K562 (cell line): ENCODE data around the gene ETV7. TPM values are rescaled to one million over a fixed set of nuclear protein-coding genes. Genes with fewer than 3 reads are reported as not detected.

ENCODE experiments used
- ATAC-seq: fragments of 200-7000 bp; cut with Tn5 transposase; 3 replicates; pipeline ENCODE4 v1.9.1; 2020; ENCODE audit warnings: moderate library complexity
- BruUV-seq: library from RNA; stranded (reverse); fragments of 400-500 nt; replicated peaks from 2 replicates; lab custom pipeline; 2021; lab: Mats Ljungman, UMichigan
- CTCF ChIA-PET: fragments of 300-600 bp; formaldehyde crosslinking; extraction: SDS; loops from one replicate; lab custom pipeline; 2021; ENCODE audit warnings: low intra/inter-chr PET ratio; lab: Yijun Ruan, JAX
- POLR2A ChIA-PET: fragments of 300-600, 350-650 bp; sonication (Branson Sonifier 250); formaldehyde crosslinking; extraction: SDS; loops from one replicate; lab custom pipeline; 2021; ENCODE audit warnings: antibody characterized with exemption, inconsistent platforms; lab: Yijun Ruan, JAX
- DNase-seq, 4 experiments: peaks; one replicate each; pipeline versions ENCODE4 v3.0.0 to v3.0.0-alpha.2; 2011 to 2018; ENCODE audit warnings: low spot score in 3 of 4, mixed read lengths in 3 of 4; ENCODE audit errors: extremely low read depth in 1 of 4
- FAIRE-seq: peaks from 2 replicates; lab custom pipeline; 2011; peaks lifted over from hg19 to GRCh38; lab: Jason Lieb, UNC
- H2AFZ ChIP-seq: 2 replicates; pipeline ENCODE4 v1.6.0; 2011; ENCODE audit warnings: low read depth, low read length, control low read depth, inconsistent platforms
- H3K27ac ChIP-seq: fragments of 200-600 bp; 3 replicates; pipeline ENCODE4 v1.8.0; 2011; ENCODE audit warnings: low read depth, mild to moderate bottlenecking, control low read depth, inconsistent platforms, low read length, moderate library complexity, mixed read lengths; ENCODE audit errors: extremely low read depth
- H3K27me3 ChIP-seq, 2 experiments: fragments of 300-600 bp in 1 of 2; 2 replicates in 1 of 2; 3 replicates in 1 of 2; pipeline versions ENCODE4 v1.6.0 to v1.8.0; 2011; ENCODE audit warnings: inconsistent platforms in 2 of 2, low read length in 2 of 2, mild to moderate bottlenecking in 1 of 2, mixed read lengths in 1 of 2, moderate library complexity in 1 of 2; ENCODE audit not compliant: control insufficient read depth in 2 of 2, insufficient read depth in 2 of 2
- H3K36me3 ChIP-seq: fragments of 300-600 bp; 3 replicates; pipeline ENCODE4 v1.8.0; 2011; ENCODE audit warnings: mild to moderate bottlenecking, low read length, inconsistent platforms; ENCODE audit not compliant: control insufficient read depth, insufficient read depth
- H3K4me1 ChIP-seq, 2 experiments: fragments of 200-600 bp in 1 of 2; replicated peaks in 1 of 2; 2 replicates in 1 of 2; 3 replicates in 1 of 2; pipeline versions ENCODE4 v1.5.1 to v1.8.0; 2011; ENCODE audit warnings: inconsistent platforms in 2 of 2, low read length in 2 of 2, mild to moderate bottlenecking in 1 of 2, mixed read lengths in 1 of 2, moderate library complexity in 1 of 2; ENCODE audit not compliant: control insufficient read depth in 2 of 2, insufficient read depth in 2 of 2
- H3K4me2 ChIP-seq: 2 replicates; pipeline ENCODE4 v1.6.1; 2011; ENCODE audit warnings: low read length, control low read depth, inconsistent platforms, mixed read lengths; ENCODE audit not compliant: insufficient read depth
- H3K4me3 ChIP-seq: fragments of 200-600 bp; sonication (generic), shearing (Covaris generic); 2 replicates; pipeline ENCODE4 v1.5.1; 2016; ENCODE audit warnings: control low read depth, inconsistent platforms
- H3K79me2 ChIP-seq: fragments of 200-600 bp; 3 replicates; pipeline ENCODE4 v1.8.0; 2011; ENCODE audit warnings: low read length, inconsistent platforms; ENCODE audit not compliant: control insufficient read depth, insufficient read depth
- H3K9ac ChIP-seq, 2 experiments: 2 replicates each; pipeline versions ENCODE4 v1.6.0 to v1.6.1; 2011; ENCODE audit warnings: low read depth in 2 of 2, low read length in 2 of 2, control low read depth in 1 of 2, inconsistent platforms in 1 of 2, mild to moderate bottlenecking in 1 of 2, mixed read lengths in 1 of 2; ENCODE audit not compliant: insufficient read depth in 1 of 2
- H3K9me1 ChIP-seq: one replicate; pipeline ENCODE4 v1.6.0; 2011; ENCODE audit warnings: inconsistent platforms, mild to moderate bottlenecking, low read length, moderate library complexity; ENCODE audit not compliant: control insufficient read depth, insufficient read depth
- H3K9me3 ChIP-seq: replicated peaks from 2 replicates; pipeline ENCODE4 v1.5.1; 2011; ENCODE audit warnings: low read depth, low read length, inconsistent platforms; ENCODE audit not compliant: control insufficient read depth, insufficient read depth
- H4K20me1 ChIP-seq: replicated peaks from 2 replicates; pipeline ENCODE4 v1.6.1; 2011; ENCODE audit warnings: low read length, inconsistent platforms, mixed read lengths; ENCODE audit not compliant: control insufficient read depth, insufficient read depth
- BMI1 ChIP-seq: fragments of 150-350 bp; IDR thresholded peaks from 2 replicates; pipeline ENCODE4 v1.6.1; 2014; ENCODE audit warnings: low read length
- CSDE1 ChIP-seq, 2 experiments: fragments of 450-650 bp; IDR thresholded peaks; 2 replicates each; pipeline ENCODE4 v1.6.1; 2016; ENCODE audit warnings: mild to moderate bottlenecking in 1 of 2
- GATA2 ChIP-seq: sonication (generic); formaldehyde crosslinking; IDR thresholded peaks from 2 replicates; pipeline ENCODE4 v1.4.0; 2020; ENCODE audit warnings: mild to moderate bottlenecking, missing genetic modification reagents
- HBP1 ChIP-seq: fragments of 450-650 bp; formaldehyde crosslinking; IDR thresholded peaks from 2 replicates; pipeline ENCODE4 v1.4.0; 2022; ENCODE audit warnings: missing genetic modification characterization
- KLF13 ChIP-seq: fragments of 450-650 bp; IDR thresholded peaks from 2 replicates; pipeline ENCODE4 v1.6.1; 2016; ENCODE audit warnings: missing genetic modification characterization, low read depth, mild to moderate bottlenecking, missing compliant biosample characterization, moderate library complexity, borderline replicate concordance
- MCM5 ChIP-seq: fragments of 450-650 bp; IDR thresholded peaks from 2 replicates; pipeline ENCODE4 v1.6.1; 2016; ENCODE audit warnings: low read depth
- NEUROD1 ChIP-seq: fragments of 150-350 bp; IDR thresholded peaks from 2 replicates; pipeline ENCODE4 v1.6.1; 2014; ENCODE audit warnings: borderline replicate concordance, low read length, low read depth; ENCODE audit not compliant: partially characterized antibody
- RFX1 ChIP-seq: fragments of 450-650 bp; IDR thresholded peaks from 2 replicates; pipeline ENCODE4 v1.6.1; 2016; ENCODE audit warnings: mild to moderate bottlenecking, moderate library complexity
- YY1 ChIP-seq, 3 experiments: IDR thresholded peaks; 2 replicates each; pipeline ENCODE4 v1.6.1; 2011; ENCODE audit warnings: low read length in 2 of 3, mild to moderate bottlenecking in 2 of 3, moderate library complexity in 2 of 3, borderline replicate concordance in 1 of 3, control low read depth in 1 of 3, low read depth in 1 of 3; ENCODE audit not compliant: insufficient read depth in 3 of 3, insufficient replicate concordance in 2 of 3, control insufficient read depth in 1 of 3, insufficient read length in 1 of 3; ENCODE audit errors: extremely low read depth in 1 of 3
- WGBS: fragments of 100-300 bp; shearing (Covaris generic); methylation state at CpG from one replicate; pipeline ENCODE4 v1.1.6; 2016; ENCODE audit warnings: low coverage, mixed read lengths; ENCODE audit not compliant: insufficient coverage; ENCODE audit errors: missing lambda C conversion rate; 5-methylcytosine and 5-hydroxymethylcytosine counted together
- in situ Hi-C: fragments of 300-500 bp; cut with MboI; formaldehyde crosslinking; loops from 4 replicates; pipeline ENCODE4 v1.15.0; 2018; ENCODE audit warnings: inconsistent platforms, mixed read lengths
- intact Hi-C: fragments of 100-400 bp; cut with micrococcal nuclease; formaldehyde crosslinking; loops from 2 replicates; pipeline ENCODE4 v1.14.2; 2022
- polyA plus RNA-seq, 8 experiments: library from polyadenylated mRNA; depleted of rRNA in 4 of 8; stranded (reverse) in 5 of 8; unstranded in 3 of 8; fragments of >200 nt; fragmentation: Nextera tagmentation in 2 of 8; fragmentation: Illumina TruSeq in 1 of 8; extraction: Ambion mirVana in 2 of 8; extraction: Trizol in 1 of 8; gene quantifications; 2 replicates each; pipeline versions ENCODE4 v1.2.1 to v1.2.3, GENCODE V29; 2011 to 2014; ENCODE audit warnings: inconsistent platforms in 1 of 8, missing spikeins in 1 of 8
- total RNA-seq, 7 experiments: library from RNA; depleted of rRNA in 6 of 7; stranded (reverse); fragments of >200 nt in 6 of 7; fragmentation: Illumina TruSeq in 2 of 7; extraction: Trizol in 2 of 7; gene quantifications; 2 replicates each; pipeline versions ENCODE4 v1.2.1 to v1.2.3, GENCODE V29; 2011 to 2021; ENCODE audit warnings: low replicate concordance in 1 of 7
- TF ChIP-seq, protein P1 (sequence below): fragments of 450-650 bp; IDR thresholded peaks from 2 replicates; pipeline ENCODE4 v1.6.1; 2016
- TF ChIP-seq, protein P2 (sequence below), 2 experiments: IDR thresholded peaks in 1 of 2; conservative IDR thresholded peaks in 1 of 2; 2 replicates each; pipeline ENCODE4 v1.6.1; 2016; ENCODE audit warnings: low read depth in 2 of 2, mild to moderate bottlenecking in 1 of 2, missing compliant biosample characterization in 1 of 2, missing genetic modification characterization in 1 of 2, moderate library complexity in 1 of 2

The ETV7 gene
- total and polyA plus RNA-seq, 9 of the 15 experiments (the other 6 are each of a cell fraction or from before 2014, with no cell fraction given) = 0.07 to 0.22 (median 0.14) TPM; not detected in 3

GRCh38 chr6:36345681-36346466 lies 41.6 kb downstream of the ETV7 start:
- peak; percentile 73 for ATAC-seq
- 49% methylated on average over 13 of the region's 13 CpGs for WGBS
- intact Hi-C loops (no loop called here), in situ Hi-C loops (no loop called here)
- BruUV-seq = no TSS peak
- Histone ChIP-seq H3K9ac (peak overlapping the region in 1 of 2 experiments; percentile 29; a peak in 1 of 4 replicates), H3K9me3 (no peaks in the 10 kb centered on the region), H3K9me1 (no peaks in the 10 kb centered on the region), H3K27me3 (peaks cover 0 to 9% of the 10 kb centered on the region in 2 experiments; a peak in 1 of 5 replicates), H3K4me3 (no peak overlapping the region), H3K4me2 (no peak overlapping the region), H2AFZ (peak overlapping the region; percentile 27), H4K20me1 (peaks cover 5% of the 10 kb centered on the region; the same call in 1 of the 2 replicates), H3K36me3 (no peaks in the 10 kb centered on the region), H3K79me2 (no peaks in the 10 kb centered on the region), H3K4me1 (peaks cover 27 to 32% of the 10 kb centered on the region in 2 experiments), H3K27ac (no peak overlapping the region)
- peak; percentile 50 to 68 (median 52) for DNase-seq
- peak; percentile 44 for FAIRE-seq
- CTCF ChIA-PET = no interaction called here
- POLR2A ChIA-PET = interaction anchor here (0.6 to 3.6 kb wide), 4 partner anchors 12 to 318 kb away, joined by 3 to 15 read pairs (median 4); partner anchors contain the start of gene MAPK14
- TF ChIP-seq CSDE1 (IDR thresholded peaks at IDR 0.05) (peak in 1 of 2 experiments; percentile 79; a peak in 1 of 4 replicates), YY1 (IDR thresholded peaks at IDR 0.05; ENCODE audit: borderline replicate concordance in 1 of 3, control insufficient read depth in 1 of 3, extremely low read depth in 1 of 3, insufficient read depth in 3 of 3, insufficient read length in 1 of 3, insufficient replicate concordance in 2 of 3, low read depth in 1 of 3, low read length in 2 of 3) (peak in 1 of 3 experiments; percentile 39), NEUROD1 (peak; percentile 50), HBP1 (CRISPR knock-in tag) (no peak), MCM5 (no peak), RFX1 (peak; percentile 97), KLF13 (peak; percentile 62; the same call in 1 of the 2 replicates), BMI1 (peak; percentile 89), GATA2 (CRISPR knock-in tag) (no peak)
- TF ChIP-seq, protein P1, sequence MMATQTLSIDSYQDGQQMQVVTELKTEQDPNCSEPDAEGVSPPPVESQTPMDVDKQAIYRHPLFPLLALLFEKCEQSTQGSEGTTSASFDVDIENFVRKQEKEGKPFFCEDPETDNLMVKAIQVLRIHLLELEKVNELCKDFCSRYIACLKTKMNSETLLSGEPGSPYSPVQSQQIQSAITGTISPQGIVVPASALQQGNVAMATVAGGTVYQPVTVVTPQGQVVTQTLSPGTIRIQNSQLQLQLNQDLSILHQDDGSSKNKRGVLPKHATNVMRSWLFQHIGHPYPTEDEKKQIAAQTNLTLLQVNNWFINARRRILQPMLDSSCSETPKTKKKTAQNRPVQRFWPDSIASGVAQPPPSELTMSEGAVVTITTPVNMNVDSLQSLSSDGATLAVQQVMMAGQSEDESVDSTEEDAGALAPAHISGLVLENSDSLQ = peak; percentile 97
- TF ChIP-seq, protein P2, sequence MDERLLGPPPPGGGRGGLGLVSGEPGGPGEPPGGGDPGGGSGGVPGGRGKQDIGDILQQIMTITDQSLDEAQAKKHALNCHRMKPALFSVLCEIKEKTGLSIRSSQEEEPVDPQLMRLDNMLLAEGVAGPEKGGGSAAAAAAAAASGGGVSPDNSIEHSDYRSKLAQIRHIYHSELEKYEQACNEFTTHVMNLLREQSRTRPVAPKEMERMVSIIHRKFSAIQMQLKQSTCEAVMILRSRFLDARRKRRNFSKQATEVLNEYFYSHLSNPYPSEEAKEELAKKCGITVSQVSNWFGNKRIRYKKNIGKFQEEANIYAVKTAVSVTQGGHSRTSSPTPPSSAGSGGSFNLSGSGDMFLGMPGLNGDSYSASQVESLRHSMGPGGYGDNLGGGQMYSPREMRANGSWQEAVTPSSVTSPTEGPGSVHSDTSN (CRISPR knock-in tag; IDR thresholded peaks at IDR 0.05; ENCODE audit: low read depth) = peak; percentile 32; the same call in 1 of the 2 replicates
- TF ChIP-seq, protein P2 (tag; conservative IDR thresholded peaks at IDR 0.05; ENCODE audit: low read depth) = peak; percentile 91
